Activated CD4-positive, alpha-beta T cell treated with anti-CD3 and anti-CD28 coated beads for 36 hours (primary cell): Measurements from ENCODE around the gene TNFRSF8. TPM values are rescaled to one million over a fixed set of nuclear protein-coding genes. Genes with fewer than 3 reads are reported as not detected.
"Not testable (repeated sequence)": the region's sequence is repeated elsewhere in the genome, so short reads cannot be mapped to it uniquely, and the experiment has no call there.

Source experiments
- ATAC-seq: fragments of 200-7000 bp; cut with Tn5 transposase; one replicate; pipeline ENCODE4 v1.10.0; 2021; ENCODE audit warnings: mild to moderate bottlenecking, moderate library complexity
- CTCF ChIA-PET: fragments of 350-600 bp; sonication (Branson Sonifier 250); formaldehyde crosslinking; loops from one replicate; lab custom pipeline; 2021; ENCODE audit warnings: antibody characterized with exemption; lab: Charles Lee
- POLR2A ChIA-PET: fragments of 350-600 bp; sonication (Branson Sonifier 250); formaldehyde crosslinking; loops from one replicate; lab custom pipeline; 2021; ENCODE audit warnings: antibody characterized with exemption, inconsistent platforms; lab: Charles Lee
- DNase-seq: peaks from one replicate; pipeline ENCODE4 v3.0.0-alpha.2; 2020
- H3K27ac Mint-ChIP-seq: one replicate; pipeline ENCODE4 v1.8.0; 2021; ENCODE audit warnings: mixed read lengths
- H3K27me3 Mint-ChIP-seq: one replicate; pipeline ENCODE4 v1.8.0; 2021; ENCODE audit warnings: mixed read lengths
- H3K36me3 Mint-ChIP-seq: one replicate; pipeline ENCODE4 v1.8.0; 2021; ENCODE audit warnings: low read depth, mixed read lengths
- H3K4me1 Mint-ChIP-seq: one replicate; pipeline ENCODE4 v1.8.0; 2021; ENCODE audit warnings: mixed read lengths
- H3K4me3 Mint-ChIP-seq: one replicate; pipeline ENCODE4 v1.8.0; 2021; ENCODE audit warnings: mild to moderate bottlenecking, moderate library complexity, mixed read lengths
- H3K9me3 Mint-ChIP-seq: one replicate; pipeline ENCODE4 v1.8.0; 2021; ENCODE audit warnings: low read depth, mixed read lengths
- intact Hi-C, 2 experiments: fragments of 100-400 bp; cut with DNase I in 1 of 2; cut with micrococcal nuclease in 1 of 2; formaldehyde crosslinking; loops; one replicate each; pipeline versions ENCODE4 v1.14.2 to v1.15.1; 2022 to 2024; cut with DNase I, micrococcal nuclease
- total RNA-seq, 2 experiments: library from RNA; stranded (reverse); gene quantifications; one replicate each; pipeline ENCODE4 v1.2.3, GENCODE V29; 2021

TNFRSF8 gene
- total RNA-seq, 2 experiments from 2014 or later = 15.7 to 16.3 TPM

DNA sequence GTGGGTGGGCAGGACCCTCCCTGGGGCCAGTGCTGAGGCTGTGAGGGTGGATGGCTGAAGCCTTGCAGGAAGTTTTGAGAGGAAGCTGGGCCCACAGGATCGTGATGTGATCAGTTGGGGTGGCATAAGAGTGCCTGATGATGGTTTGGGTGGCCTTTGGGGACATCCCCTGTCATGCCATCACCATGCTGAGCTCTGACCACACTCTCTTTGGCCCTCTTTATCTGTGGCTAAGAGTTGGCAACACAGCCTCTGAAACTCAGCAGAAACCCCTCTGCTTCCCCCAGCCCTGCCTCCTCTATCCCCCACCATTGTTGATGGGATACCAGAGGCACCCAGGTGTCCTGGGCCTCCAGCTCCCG is 24.0 kb upstream of the TNFRSF8 start:
- ChIA-PET POLR2A (interaction anchor here (0.7 to 2.3 kb wide), 4 partner anchors 18 to 131 kb away, joined by 3 to 9 read pairs (median 5); partner anchors contain the start of gene MFN2), CTCF (interaction anchor here (0.6 to 0.9 kb wide), 4 partner anchors 20 to 302 kb away, joined by 3 to 4 read pairs (median 4); partner anchors contain the start of gene MIIP)
- Mint-ChIP-seq H3K27ac (no peak overlapping the region), H3K9me3 (no peaks in the 10 kb centered on the region), H3K36me3 (no peaks in the 10 kb centered on the region), H3K4me3 (no peak overlapping the region), H3K4me1 (peaks cover 19% of the 10 kb centered on the region), H3K27me3 (no peaks in the 10 kb centered on the region)
- DNase-seq (no peak), ATAC-seq (no peak)
- intact Hi-C loops = no loop called here

DNA sequence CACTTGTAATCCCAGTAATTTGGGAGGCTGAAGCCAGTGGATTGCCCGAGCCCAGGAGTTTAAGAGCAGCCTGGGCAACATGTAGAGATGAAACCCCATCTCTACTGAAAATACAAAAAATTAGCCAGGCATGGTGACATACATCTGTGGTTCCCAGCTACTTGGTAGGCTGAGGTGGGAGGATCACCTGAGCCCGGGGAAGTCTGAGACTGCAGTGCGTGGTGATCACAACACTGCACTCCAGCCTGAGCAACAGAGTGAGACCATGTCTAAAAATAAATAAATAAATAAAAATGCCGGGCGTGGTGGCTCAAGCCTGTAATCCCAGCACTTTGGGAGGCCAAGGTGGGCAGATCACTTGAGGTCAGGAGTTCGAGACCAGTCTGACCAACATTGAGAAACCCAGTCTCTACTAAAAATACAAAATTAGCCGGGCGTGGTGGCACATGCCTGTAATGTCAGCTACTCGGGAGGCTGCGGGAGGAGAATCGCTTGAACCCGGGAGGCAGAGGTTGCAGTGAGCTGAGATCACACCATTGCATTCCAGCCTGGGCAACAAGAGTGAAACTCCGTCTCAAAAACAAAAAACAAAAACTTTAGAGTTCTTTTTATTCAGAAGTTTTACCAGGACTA is 23.2 kb upstream of the TNFRSF8 start:
- H3K9me3 Mint-ChIP-seq, DNase-seq, ATAC-seq, H3K4me3 Mint-ChIP-seq, H3K36me3 Mint-ChIP-seq, H3K27ac Mint-ChIP-seq, H3K27me3 Mint-ChIP-seq: not testable (repeated sequence)
- peaks cover 27% of the 10 kb centered on the region for H3K4me1 Mint-ChIP-seq
- ChIA-PET CTCF (interaction anchor here (0.6 to 0.8 kb wide), 6 partner anchors 21 to 303 kb away, joined by 3 to 4 read pairs (median 3); partner anchors contain the start of gene MIIP), POLR2A (interaction anchor here (0.7 to 2.3 kb wide), 6 partner anchors 17 to 132 kb away, joined by 3 to 9 read pairs (median 4); partner anchors contain the start of gene MFN2)
- intact Hi-C loops = loop anchor here in 1 of 2 experiments (1.0 kb wide), 1 partner anchor 28 kb away; no protein-coding TSS in a partner anchor

DNA sequence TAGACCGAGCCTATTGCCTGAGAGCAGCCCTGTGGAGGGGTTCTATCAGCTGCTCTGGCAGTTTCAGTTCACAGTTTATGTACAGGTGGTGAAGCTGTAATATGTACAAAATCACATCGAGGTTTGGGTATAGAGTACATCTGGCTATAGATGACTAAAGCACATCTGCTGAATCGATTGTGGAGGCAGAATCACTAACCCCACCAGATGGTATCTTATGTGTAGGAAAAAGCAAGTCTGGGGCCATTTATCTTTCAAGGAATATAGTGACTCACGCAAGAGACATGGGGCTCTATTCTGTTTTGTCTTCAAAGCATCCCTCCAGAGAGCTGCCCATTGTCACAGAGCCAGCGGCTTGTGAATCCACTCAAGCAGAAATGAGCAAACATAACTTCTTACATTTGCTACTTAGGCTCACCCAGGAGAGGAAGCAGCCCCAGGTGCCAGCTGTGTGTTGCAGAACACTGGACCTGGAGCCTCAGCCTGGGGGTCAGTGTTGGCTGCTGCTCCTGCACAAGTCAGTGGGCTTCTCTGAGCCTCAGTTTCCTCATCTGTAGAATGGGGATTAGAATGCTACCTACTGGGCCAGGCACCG is 22.5 kb upstream of the TNFRSF8 start:
- ATAC-seq (peak; percentile 83), DNase-seq (peak; percentile 60)
- H3K4me1 Mint-ChIP-seq = peaks cover 29% of the 10 kb centered on the region
- peaks cover 3% of the 10 kb centered on the region for H3K27me3 Mint-ChIP-seq
- intact Hi-C loops = loop anchor here in 1 of 2 experiments (1.0 kb wide), 1 partner anchor 28 kb away; no protein-coding TSS in a partner anchor
- ChIA-PET CTCF (interaction anchor here (0.6 to 0.8 kb wide), 3 partner anchors 24 to 143 kb away, joined by 3 to 4 read pairs (median 3); no protein-coding TSS in a partner anchor), POLR2A (interaction anchor here (0.7 to 1.3 kb wide), 5 partner anchors 11 to 132 kb away, joined by 3 to 5 read pairs (median 5); no protein-coding TSS in a partner anchor)
- H3K4me3 Mint-ChIP-seq = no peak overlapping the region
- no peak overlapping the region for H3K27ac Mint-ChIP-seq
- H3K36me3 Mint-ChIP-seq = no peaks in the 10 kb centered on the region
- H3K9me3 Mint-ChIP-seq = no peaks in the 10 kb centered on the region

DNA sequence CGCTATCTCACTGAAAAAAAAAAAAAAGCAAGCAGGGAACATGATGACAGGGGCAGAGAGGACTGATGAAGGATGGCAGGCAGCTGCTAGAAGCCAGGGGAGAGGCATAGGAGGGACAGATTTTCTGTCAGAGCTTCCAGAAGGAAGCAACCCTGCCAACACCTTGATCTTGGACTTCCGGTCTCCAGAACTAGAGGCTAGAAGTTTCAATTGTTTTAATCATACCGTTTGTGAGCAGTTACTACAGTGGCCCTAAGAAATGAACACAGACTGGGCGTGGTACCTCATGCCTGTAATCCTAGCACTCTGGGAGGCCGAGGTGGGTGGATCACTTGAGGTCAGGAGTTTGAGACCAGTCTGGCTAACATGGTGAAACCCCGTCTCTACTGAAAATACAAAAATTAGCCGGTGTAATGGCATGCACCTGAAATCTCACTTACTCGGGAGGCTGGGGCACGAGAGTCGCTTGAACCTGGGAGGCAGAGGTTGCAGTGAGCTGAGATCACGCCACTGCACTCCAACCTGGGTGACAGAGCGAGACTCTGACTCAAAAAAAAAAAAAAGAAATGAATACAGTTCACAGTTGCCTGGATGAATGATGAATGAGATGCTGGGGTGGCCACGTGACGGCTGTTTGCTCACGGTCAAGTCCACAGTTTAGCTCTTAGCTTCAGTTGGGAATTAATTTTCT is 18.8 kb upstream of the TNFRSF8 start:
- H3K9me3 Mint-ChIP-seq, H3K4me3 Mint-ChIP-seq, H3K27me3 Mint-ChIP-seq, H3K36me3 Mint-ChIP-seq: not testable (repeated sequence)
- ATAC-seq (peak; percentile 30), DNase-seq (peak; percentile 57)
- intact Hi-C loops = loop anchor here in 1 of 2 experiments (1.0 kb wide), 1 partner anchor 24 kb away; no protein-coding TSS in a partner anchor
- ChIA-PET CTCF (interaction anchor here (1.3 kb wide), 1 partner anchor 11 kb away, joined by 3 read pairs; no protein-coding TSS in a partner anchor), POLR2A (interaction anchor here (1.3 kb wide), 1 partner anchor 135 kb away, joined by 3 read pairs; no protein-coding TSS in a partner anchor)
- peak overlapping the region; percentile 19 for H3K27ac Mint-ChIP-seq
- peaks cover 25% of the 10 kb centered on the region for H3K4me1 Mint-ChIP-seq

DNA sequence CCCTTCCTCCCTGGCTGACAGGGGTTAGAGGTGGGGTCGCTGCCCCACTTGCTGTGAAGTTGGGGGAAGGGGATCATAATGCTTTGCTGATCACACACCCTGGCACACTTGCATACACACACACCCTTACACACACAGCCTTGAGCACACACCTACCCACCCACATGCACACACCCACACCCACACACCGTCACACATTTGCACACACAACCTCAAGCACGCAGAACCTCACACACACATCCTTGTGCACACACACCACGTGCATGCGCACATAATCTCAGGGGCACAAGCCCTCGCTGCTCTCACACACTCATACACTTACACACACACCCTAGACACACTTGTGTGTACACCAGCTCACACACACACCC is 16.4 kb upstream of the TNFRSF8 start:
- Mint-ChIP-seq H3K36me3 (no peaks in the 10 kb centered on the region), H3K4me1 (peaks cover 16% of the 10 kb centered on the region), H3K4me3 (no peak overlapping the region), H3K27ac (no peak overlapping the region), H3K27me3 (peaks cover 6% of the 10 kb centered on the region), H3K9me3 (no peaks in the 10 kb centered on the region)
- ATAC-seq (no peak), DNase-seq (no peak)
- ChIA-PET CTCF (interaction anchor here (0.5 to 3.8 kb wide), 7 partner anchors 10 to 78 kb away, joined by 3 to 22 read pairs (median 8); no protein-coding TSS in a partner anchor), POLR2A (interaction anchor here (1.3 to 3.0 kb wide), 3 partner anchors 10 to 138 kb away, joined by 8 to 35 read pairs (median 18); no protein-coding TSS in a partner anchor)
- intact Hi-C loops = loop anchor here (1.0 to 5.0 kb wide), 9 partner anchors 10 to 391 kb away; no protein-coding TSS in a partner anchor

DNA sequence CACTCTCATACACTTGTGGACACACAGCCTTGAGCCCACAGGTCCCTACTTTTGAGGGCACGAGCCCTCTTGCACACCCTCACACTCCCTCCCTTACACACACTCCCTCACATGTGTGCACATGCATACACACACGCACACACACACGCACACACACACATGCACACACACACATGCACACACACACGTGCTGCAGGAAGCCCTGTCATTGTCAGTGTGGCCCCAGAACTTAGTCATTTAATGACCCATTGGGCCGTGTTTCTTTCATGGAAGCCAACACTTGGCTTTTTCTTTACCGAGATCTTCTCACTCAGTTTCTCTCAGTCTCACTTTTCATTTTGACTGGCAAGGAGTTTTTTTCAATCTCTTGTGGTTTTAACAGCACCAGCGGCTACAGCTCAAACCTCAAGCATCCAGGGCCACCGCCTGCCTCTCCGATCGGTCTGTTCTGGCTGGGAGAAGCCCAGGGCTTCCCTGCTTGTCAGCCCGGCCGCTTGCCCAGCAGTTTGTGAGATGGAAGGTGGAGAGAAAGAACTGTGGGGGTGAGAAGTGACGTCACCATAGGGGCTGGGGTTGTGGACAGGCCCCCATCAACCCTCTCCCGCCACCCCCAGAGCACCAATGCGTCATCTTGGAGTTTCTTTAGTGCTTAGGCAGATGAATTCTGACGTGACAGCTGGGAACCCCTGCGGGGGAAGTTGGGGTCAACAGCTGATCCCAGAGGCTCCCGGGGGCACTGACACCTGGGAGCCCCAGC is 15.8 kb upstream of the TNFRSF8 start:
- ATAC-seq (peak; percentile 79), DNase-seq (peak; percentile 86)
- Mint-ChIP-seq H3K36me3 (no peaks in the 10 kb centered on the region), H3K4me1 (peaks cover 22% of the 10 kb centered on the region), H3K27me3 (peaks cover 6% of the 10 kb centered on the region), H3K27ac (no peak overlapping the region), H3K4me3 (no peak overlapping the region), H3K9me3 (no peaks in the 10 kb centered on the region)
- intact Hi-C loops = loop anchor here (1.0 to 5.0 kb wide), 9 partner anchors 9 to 390 kb away; no protein-coding TSS in a partner anchor
- POLR2A ChIA-PET = interaction anchor here (1.3 to 3.0 kb wide), 3 partner anchors 10 to 139 kb away, joined by 8 to 35 read pairs (median 18); no protein-coding TSS in a partner anchor
- CTCF ChIA-PET = interaction anchor here (0.6 to 3.8 kb wide), 8 partner anchors 10 to 78 kb away, joined by 3 to 22 read pairs (median 6); partner anchors contain the start of gene MIIP

DNA sequence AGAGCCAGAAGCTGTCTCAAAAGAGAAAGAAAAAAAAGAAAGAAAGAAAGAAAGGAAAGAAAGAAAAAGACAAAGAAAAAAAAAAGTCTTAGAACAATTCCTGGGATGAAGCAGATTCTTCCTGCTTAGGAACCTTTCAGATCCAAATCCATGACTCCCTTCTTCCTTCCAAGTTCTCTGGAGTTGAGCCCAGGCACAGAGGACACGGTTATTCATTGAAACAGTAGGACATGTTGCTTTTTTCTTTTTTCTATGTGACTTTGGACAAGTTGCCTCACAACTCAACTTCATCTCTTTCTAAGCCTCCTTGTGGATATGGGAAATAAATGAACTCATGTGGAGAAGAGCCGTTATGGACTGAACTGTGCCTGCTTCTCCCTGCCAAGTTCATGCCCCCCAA is 14.7 kb upstream of the TNFRSF8 start:
- Mint-ChIP-seq H3K36me3 (no peaks in the 10 kb centered on the region), H3K27ac (no peak overlapping the region), H3K4me1 (peaks cover 31% of the 10 kb centered on the region), H3K27me3 (peaks cover 8% of the 10 kb centered on the region), H3K9me3 (no peaks in the 10 kb centered on the region), H3K4me3 (no peak overlapping the region)
- no peak for ATAC-seq
- ChIA-PET POLR2A (interaction anchor here (0.6 to 1.8 kb wide), 2 partner anchors 13 to 19 kb away, joined by 6 to 8 read pairs; no protein-coding TSS in a partner anchor), CTCF (interaction anchor here (0.9 to 3.8 kb wide), 6 partner anchors 9 to 76 kb away, joined by 3 to 22 read pairs (median 9); partner anchors contain the start of gene MIIP)
- no peak for DNase-seq
- intact Hi-C loops = loop anchor here (1.0 to 5.0 kb wide), 6 partner anchors 9 to 389 kb away; no protein-coding TSS in a partner anchor

DNA sequence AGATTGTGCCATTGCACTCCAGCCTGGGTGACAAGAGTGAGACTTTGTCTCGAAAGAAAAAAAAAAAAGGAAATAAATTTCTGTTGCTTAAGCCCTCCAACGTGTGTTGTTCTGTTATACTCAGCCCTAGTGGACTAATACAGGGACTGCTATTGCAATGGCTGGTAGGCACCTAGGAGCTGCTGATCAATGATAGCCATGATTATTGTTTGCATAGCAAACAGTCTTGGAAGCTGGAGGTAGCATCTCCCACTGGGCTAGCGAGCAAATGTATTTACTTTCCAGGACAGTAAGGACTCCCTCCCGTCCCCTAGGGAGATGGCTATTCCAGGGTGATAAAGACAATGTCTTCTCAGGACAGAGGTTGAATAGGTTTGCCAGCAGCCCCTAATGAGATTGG is 13.5 kb upstream of the TNFRSF8 start:
- ChIA-PET CTCF (interaction anchor here (0.8 to 3.8 kb wide), 4 partner anchors 13 to 64 kb away, joined by 3 to 22 read pairs (median 5); partner anchors contain the start of gene TNFRSF8), POLR2A (interaction anchor here (1.0 kb wide), 1 partner anchor 19 kb away, joined by 4 read pairs; no protein-coding TSS in a partner anchor)

DNA sequence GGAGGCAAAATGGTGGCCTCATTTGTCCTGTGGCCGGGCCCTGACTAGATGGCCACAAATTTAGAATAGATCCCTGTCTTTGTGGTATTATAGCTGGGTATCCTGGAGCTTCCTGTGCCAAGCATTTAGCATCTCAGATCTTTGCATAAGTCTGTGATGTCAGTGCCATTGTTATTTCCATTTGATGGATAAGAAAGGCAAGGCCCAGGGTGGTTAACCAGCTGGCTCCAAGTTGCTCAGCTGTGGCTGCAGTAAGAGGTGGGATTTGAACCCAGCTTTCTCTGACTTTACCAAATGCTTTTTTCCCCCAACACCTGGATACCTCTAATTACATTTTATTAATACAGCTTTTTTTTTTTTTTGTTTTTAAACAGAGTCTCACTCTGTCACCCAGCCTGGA is 11.7 kb upstream of the TNFRSF8 start:
- no peak overlapping the region for H3K4me3 Mint-ChIP-seq
- peaks cover 6% of the 10 kb centered on the region for H3K27me3 Mint-ChIP-seq
- POLR2A ChIA-PET = interaction anchor here (0.7 to 1.4 kb wide), 6 partner anchors 11 to 768 kb away, joined by 3 to 6 read pairs (median 4); no protein-coding TSS in a partner anchor
- intact Hi-C loops = no loop called here
- CTCF ChIA-PET = interaction anchor here (0.6 to 2.4 kb wide), 5 partner anchors 12 to 1433 kb away, joined by 3 to 7 read pairs (median 3); partner anchors contain the start of gene TNFRSF8
- no peaks in the 10 kb centered on the region for H3K9me3 Mint-ChIP-seq
- ATAC-seq = no peak
- no peak for DNase-seq
- H3K4me1 Mint-ChIP-seq = peaks cover 39% of the 10 kb centered on the region
- no peak overlapping the region for H3K27ac Mint-ChIP-seq
- H3K36me3 Mint-ChIP-seq = no peaks in the 10 kb centered on the region

More for the DNA sequence above, 13.5 kb upstream of the TNFRSF8 start:
- Mint-ChIP-seq H3K27me3 (peaks cover 8% of the 10 kb centered on the region), H3K9me3 (no peaks in the 10 kb centered on the region), H3K27ac (no peak overlapping the region), H3K4me3 (no peak overlapping the region), H3K4me1 (peaks cover 34% of the 10 kb centered on the region), H3K36me3 (no peaks in the 10 kb centered on the region)
- ATAC-seq = no peak
- no peak for DNase-seq
- intact Hi-C loops = loop anchor here (5.0 kb wide), 5 partner anchors 33 to 388 kb away; no protein-coding TSS in a partner anchor
